K562 (cell line): ENCODE data around the gene RBFOX2.

Source experiments
- ASH1L ChIP-seq: fragments of 450-650 bp; IDR thresholded peaks from 2 replicates; pipeline ENCODE4 v1.6.1; 2018; ENCODE audit warnings: borderline replicate concordance, mild to moderate bottlenecking, low read depth; ENCODE audit not compliant: partially characterized antibody
- CBX3 ChIP-seq, 2 experiments: IDR thresholded peaks; 1 replicate in 1 of 2; 2 replicates in 1 of 2; pipeline ENCODE4 v1.6.1; 2012; ENCODE audit warnings: inconsistent platforms in 2 of 2, low read length in 2 of 2, borderline replicate concordance in 1 of 2, control low read depth in 1 of 2
- CHD1 ChIP-seq: fragments of 200-600 bp; sonication (generic); IDR thresholded peaks from one replicate; pipeline ENCODE4 v1.6.1; 2012; ENCODE audit warnings: mild to moderate bottlenecking, moderate library complexity, low read length, inconsistent platforms
- CTCF ChIP-seq, 3 experiments: IDR thresholded peaks in 2 of 3; conservative IDR thresholded peaks in 1 of 3; 2 replicates each; pipeline ENCODE4 v1.5.1; 2011 to 2012; ENCODE audit warnings: low read length in 3 of 3, mild to moderate bottlenecking in 3 of 3, control low read depth in 2 of 3, improper control_type of control experiment in 1 of 3, inconsistent platforms in 1 of 3, low read depth in 1 of 3, mixed read lengths in 1 of 3, moderate library complexity in 1 of 3; ENCODE audit not compliant: insufficient read depth in 2 of 3
- HDAC2 ChIP-seq: fragments of 450-650 bp; IDR thresholded peaks from 2 replicates; pipeline ENCODE4 v1.6.1; 2016; ENCODE audit warnings: mild to moderate bottlenecking
- IRF1 ChIP-seq: sonication (generic); formaldehyde crosslinking; IDR thresholded peaks from 2 replicates; pipeline ENCODE4 v1.8.0; 2022; ENCODE audit warnings: missing genetic modification reagents, mild to moderate bottlenecking, borderline replicate concordance
- MTA1 ChIP-seq: fragments of 450-650 bp; IDR thresholded peaks from 2 replicates; pipeline ENCODE4 v1.6.1; 2017; ENCODE audit warnings: borderline replicate concordance
- NONO ChIP-seq, 2 experiments: fragments of 200-400 bp in 1 of 2; fragments of 450-650 bp in 1 of 2; formaldehyde crosslinking in 1 of 2; IDR thresholded peaks; 2 replicates each; pipeline ENCODE4 v1.6.1; 2017; ENCODE audit warnings: low read depth in 2 of 2, mild to moderate bottlenecking in 2 of 2, moderate library complexity in 2 of 2, low read length in 1 of 2
- RBM15 ChIP-seq: fragments of 200-400 bp; formaldehyde crosslinking; IDR thresholded peaks from 2 replicates; pipeline ENCODE4 v1.6.1; 2018; ENCODE audit warnings: mild to moderate bottlenecking, low read length, moderate library complexity; ENCODE audit not compliant: insufficient read depth
- SIN3A ChIP-seq, 2 experiments: fragments of 150-350 bp in 1 of 2; IDR thresholded peaks; 2 replicates each; pipeline ENCODE4 v1.6.1; 2011 to 2016; ENCODE audit warnings: borderline replicate concordance in 2 of 2, low read depth in 2 of 2, low read length in 2 of 2, mild to moderate bottlenecking in 2 of 2, moderate library complexity in 2 of 2; ENCODE audit not compliant: control insufficient read depth in 1 of 2
- SRF ChIP-seq, 2 experiments: fragments of 250-450, 450-650 bp in 1 of 2; sonication (Bioruptor Pico) in 1 of 2; sonication (generic) in 1 of 2; formaldehyde crosslinking; IDR thresholded peaks; 2 replicates each; pipeline versions ENCODE4 v1.5.0 to v1.5.1; 2020 to 2022; ENCODE audit warnings: mild to moderate bottlenecking in 1 of 2, missing genetic modification reagents in 1 of 2
- TEAD4 ChIP-seq, 2 experiments: sonication (generic) in 1 of 2; formaldehyde crosslinking in 1 of 2; IDR thresholded peaks; 2 replicates each; pipeline versions ENCODE4 v1.6.1 to v1.8.0; 2012 to 2022; ENCODE audit warnings: borderline replicate concordance in 1 of 2, inconsistent platforms in 1 of 2, low read length in 1 of 2, mild to moderate bottlenecking in 1 of 2, missing genetic modification reagents in 1 of 2
- ZNF324 ChIP-seq: fragments of 250-450 bp; sonication (Bioruptor Pico); IDR thresholded peaks from 2 replicates; pipeline ENCODE4 v1.4.0; 2020; ENCODE audit warnings: mild to moderate bottlenecking

GRCh38 chr22:35960854-35961253 lies 67.8 kb downstream of the RBFOX2 start:
- TF ChIP-seq IRF1: no peak
- no peak for TF ChIP-seq RBM15
- TF ChIP-seq SIN3A (IDR thresholded peaks at IDR 0.05; ENCODE audit: borderline replicate concordance in 2 of 2, control insufficient read depth in 1 of 2, low read depth in 2 of 2, low read length in 2 of 2): no peak
- no peak for TF ChIP-seq CBX3 (IDR thresholded peaks at IDR 0.05; ENCODE audit: borderline replicate concordance in 1 of 2, low read length in 2 of 2)
- no peak for TF ChIP-seq MTA1
- TF ChIP-seq SRF (CRISPR knock-in tag; IDR thresholded peaks at IDR 0.05): no peak
- TF ChIP-seq NONO (IDR thresholded peaks at IDR 0.05; ENCODE audit: low read depth in 2 of 2, low read length in 1 of 2): no peak
- no peak for TF ChIP-seq ZNF324
- no peak for TF ChIP-seq TEAD4 (IDR thresholded peaks at IDR 0.05; ENCODE audit: low read length)
- TF ChIP-seq TEAD4 (CRISPR knock-in tag; IDR thresholded peaks at IDR 0.05; ENCODE audit: borderline replicate concordance): no peak
- TF ChIP-seq CHD1: no peak
- TF ChIP-seq HDAC2: no peak
- no peak for TF ChIP-seq ASH1L
- no peak for TF ChIP-seq CTCF (IDR thresholded peaks at IDR 0.05 in 2 of 3, conservative IDR thresholded peaks at IDR 0.05 in 1 of 3; ENCODE audit: insufficient read depth in 2 of 3, low read depth in 1 of 3, low read length in 3 of 3)
